Mesenteric fat pad (tissue), 1 donor: ENCODE measurements around the gene C1QA. TPM values are rescaled to one million over a fixed set of nuclear protein-coding genes. Genes with fewer than 3 reads are reported as not detected.
"Not testable (repeated sequence)": the region's sequence is repeated elsewhere in the genome, so short reads cannot be mapped to it uniquely, and the experiment has no call there.

Experiments
- DNase-seq: peaks from one replicate; pipeline ENCODE4 v3.0.0-alpha.2; 2020; ENCODE audit warnings: low spot score
- microRNA-seq: library from miRNA; unstranded; fragments of <30 nt; microRNA quantifications from one replicate; pipeline ENCODE4 v1.2.0, GENCODE V29; 2020; ENCODE audit warnings: borderline number of aligned reads
- total RNA-seq: library from RNA; stranded (reverse); fragmentation: NEBNext Ultra II Directional; extraction: Animal tissue kit (Norgen Biotek cat#: 25700); gene quantifications from one replicate; pipeline ENCODE4 v1.2.1, GENCODE V29; 2021
- donor health status: DM: yes; HTN: yes; CAD: no.

The C1QA gene
- total RNA-seq, 1 donor from 2014 or later: 347 TPM

DNA sequence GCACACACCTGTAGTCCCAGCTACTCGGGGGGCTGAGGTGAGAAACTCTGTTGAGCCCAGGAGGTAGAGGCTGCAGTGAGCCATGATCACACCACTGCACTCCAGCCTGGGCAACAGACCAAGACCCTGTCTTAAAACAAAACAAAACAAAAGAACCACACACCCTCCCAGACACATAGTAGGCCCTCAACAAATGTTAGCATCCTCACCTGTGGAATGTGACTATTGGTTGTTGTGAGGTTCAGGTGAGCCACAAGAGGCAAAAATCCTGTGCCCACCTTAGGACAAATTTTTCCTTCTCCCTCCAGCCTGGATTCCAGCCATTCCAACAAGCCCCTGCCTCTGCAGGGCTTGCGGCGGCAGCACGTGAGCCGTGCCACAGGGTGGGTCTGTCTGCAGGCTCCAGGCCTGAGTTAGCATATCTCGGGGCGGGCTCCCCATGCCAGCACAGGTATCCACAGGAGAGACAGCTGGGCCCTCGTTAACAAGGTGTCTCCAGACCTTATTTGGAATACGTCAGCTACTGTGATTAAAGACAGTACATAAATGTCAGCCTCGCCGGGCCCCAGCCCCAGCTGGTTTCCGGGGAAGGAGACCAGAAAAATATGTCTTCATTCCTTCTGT is 34.0 kb downstream of the C1QA start:
- DNase-seq: no peak

DNA sequence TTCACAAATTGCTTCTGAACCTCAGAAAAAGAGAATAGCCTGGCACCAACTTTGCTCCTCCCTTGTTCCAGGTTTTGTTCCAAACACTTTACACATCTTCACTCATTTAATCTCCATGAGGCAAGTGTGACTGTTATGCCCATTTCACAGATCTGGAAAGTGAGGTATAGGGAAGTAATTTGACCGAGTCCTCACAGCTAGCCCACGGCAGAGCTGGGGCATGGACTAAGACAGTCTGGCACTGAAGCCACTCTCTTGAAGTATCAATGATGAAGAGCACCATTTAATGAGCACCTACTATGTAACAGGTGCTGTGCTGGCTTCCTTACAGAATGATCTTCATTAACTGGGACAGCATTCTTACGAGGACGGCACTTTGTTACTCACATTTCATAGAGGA is 35.6 kb downstream of the C1QA start:
- no peak for DNase-seq

DNA sequence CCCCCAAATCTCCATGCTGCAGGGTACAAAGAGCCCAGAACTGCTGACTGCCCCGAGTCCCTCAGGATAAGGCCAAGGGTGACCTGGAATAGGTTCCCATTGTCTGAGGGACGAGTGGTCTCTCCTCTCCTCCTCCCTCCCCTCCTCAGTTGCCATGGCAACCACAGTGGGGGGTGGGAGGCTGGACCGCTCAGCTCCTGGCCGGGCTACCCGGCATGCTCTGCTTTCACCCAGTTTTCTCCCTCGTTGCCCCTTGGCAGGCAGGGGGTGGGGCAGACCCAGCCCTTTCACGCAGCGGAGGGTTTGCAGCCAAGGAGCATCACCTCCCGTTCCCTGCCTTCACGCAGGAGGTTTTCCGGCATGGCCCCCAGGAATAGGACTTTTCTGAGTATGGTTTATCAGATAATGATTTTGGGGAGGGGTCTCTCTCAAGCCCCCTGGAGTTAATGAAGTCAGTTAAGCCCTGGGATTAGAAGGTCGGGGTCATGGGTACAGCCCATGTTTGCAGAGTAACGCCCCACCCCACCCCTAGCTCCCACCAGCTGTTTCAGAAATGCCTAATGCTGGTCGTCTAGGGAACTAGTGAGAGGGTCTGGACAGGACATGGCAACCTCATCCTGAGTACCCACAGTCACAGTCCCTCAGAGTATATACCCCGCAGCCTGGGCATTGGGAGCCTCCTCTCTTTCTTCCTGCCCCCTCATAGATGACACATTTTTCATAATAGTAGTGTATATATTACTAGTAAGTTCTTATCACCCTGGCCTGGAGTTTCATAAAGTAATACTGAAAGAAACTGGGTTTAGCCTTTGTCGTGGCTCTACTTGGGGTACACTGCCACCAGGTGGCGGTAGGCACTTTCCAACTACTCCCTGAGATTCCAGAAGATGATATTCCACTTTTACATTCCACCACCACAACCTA is 37.3 kb downstream of the C1QA start:
- no peak for DNase-seq

DNA sequence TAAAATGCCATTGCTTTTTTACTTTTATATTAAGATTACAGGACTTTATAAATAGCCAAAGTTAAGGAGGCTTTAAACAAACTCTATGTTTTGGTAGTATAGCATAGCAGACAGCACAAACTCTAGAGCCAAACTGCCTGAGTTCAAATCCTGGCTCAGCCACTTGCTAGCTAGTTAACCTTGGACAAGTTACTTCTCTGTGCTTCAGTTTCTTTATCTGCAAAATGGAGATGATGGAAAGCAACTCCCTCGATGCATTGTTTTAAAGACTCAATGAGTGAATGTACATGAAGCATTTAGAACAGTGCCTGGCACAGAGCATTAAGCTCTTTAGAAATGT is 38.0 kb downstream of the C1QA start:
- DNase-seq: no peak

DNA sequence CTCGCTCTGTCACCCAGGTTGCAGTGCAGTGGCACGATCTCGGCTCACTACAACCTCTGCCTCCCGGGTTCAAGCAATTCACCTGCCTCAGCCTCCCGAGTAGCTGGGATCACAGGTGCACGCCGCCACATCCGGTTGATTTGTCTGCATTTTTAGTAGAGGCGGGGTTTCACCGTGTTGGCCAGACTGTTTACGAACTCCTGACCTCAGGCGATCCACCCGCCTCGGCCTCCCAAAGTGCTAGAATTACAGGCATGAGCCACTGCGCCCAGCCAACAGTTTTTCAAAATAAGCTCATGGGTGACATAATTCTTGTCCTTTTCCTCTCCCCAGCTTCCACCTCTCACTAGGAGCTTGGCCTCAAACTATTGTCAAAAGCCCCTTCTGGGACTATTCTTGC is 39.7 kb downstream of the C1QA start:
- not testable (repeated sequence) for DNase-seq

- no peak for DNase-seq
Observed at GRCh38 chr1:22676916-22677583, 40.6 kb downstream of the C1QA start.

DNA sequence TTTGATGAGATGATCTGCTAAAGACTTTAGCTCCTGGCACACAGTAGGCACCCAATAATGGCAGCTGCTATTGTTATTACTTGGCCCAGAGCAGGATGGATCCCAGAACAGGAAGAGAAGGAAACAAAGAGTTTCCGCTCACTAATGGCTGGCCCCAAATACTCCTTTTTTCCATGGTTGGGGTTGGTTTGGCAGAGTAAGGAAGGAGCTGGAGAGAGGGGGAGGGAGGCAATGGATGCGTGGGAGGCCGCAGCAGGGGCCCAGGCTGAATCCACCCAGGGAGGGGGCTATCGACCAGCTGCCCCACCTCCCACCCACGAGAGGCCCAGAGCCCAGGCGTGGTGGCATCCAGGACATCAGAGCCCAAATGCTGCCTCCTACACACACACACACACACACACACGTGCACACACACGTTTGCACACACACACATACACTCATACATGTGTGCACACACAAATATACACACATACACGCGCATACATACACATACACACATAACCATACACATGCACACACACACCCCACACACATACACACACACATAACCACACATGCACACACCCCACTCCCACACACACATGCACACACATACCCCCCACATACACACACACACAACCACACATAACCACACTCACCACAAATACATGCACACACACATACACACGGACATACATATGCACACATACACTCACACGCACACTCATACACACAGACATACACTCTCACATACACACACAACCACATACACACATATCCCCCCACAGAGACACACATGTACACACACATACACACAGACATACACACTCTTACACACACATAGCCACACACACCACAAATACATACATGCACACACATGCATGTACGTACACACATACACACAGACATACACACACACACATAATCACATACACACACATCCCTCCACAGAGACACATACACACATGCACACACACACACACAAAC is 41.8 kb downstream of the C1QA start:
- no peak for DNase-seq

GRCh38 chr1:22680726-22681125 is 44.3 kb downstream of the C1QA start:
- no peak for DNase-seq

- DNase-seq: no peak
Observed at GRCh38 chr1:22681556-22682276, 45.3 kb downstream of the C1QA start.

GRCh38 chr1:22683547-22683946 is 47.1 kb downstream of the C1QA start:
- DNase-seq: no peak

GRCh38 chr1:22685591-22686059 is 49.2 kb downstream of the C1QA start:
- no peak for DNase-seq

DNA sequence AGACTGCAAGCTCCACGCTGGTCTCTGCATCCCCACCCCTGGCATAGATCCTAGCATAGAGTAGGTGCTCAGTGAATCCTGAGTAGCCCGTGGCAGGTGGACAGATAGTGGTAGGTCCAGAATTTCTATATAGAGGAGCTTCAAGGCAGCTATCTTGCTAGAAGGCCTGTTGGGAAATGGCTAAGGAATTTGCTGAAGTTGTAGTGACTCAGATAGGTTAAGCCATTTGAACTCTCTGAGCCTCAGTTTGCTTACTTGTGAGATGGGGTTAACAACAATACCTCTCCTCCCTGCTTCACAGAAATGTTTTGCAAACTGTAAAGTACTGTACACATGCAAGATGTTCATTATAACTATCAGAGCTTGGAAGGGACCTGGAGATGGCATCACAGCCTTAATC is 50.8 kb downstream of the C1QA start:
- DNase-seq: no peak

DNA sequence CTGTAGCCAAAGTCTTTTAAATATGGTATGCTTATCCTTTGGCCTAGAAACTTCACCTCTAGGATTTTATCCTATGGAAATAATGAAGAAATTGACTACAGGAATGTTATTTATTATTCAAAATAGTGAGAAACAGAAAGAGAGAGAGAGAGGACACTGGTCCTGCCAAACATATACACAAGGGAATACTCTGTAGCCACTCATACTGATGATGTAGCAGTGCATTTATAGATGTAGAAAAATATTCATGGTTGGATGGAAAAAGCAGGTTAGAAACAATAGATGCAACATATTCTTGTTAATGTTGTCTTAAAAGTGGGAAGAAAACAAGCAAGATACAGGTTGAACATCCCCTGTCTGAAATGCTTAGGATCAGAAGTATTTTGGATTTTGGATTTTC is 52.0 kb downstream of the C1QA start:
- DNase-seq: no peak

Small RNA genes within 50 kb of the gene (microRNA-seq; reads per million reads assigned to microRNA genes)
- not detected for gene MIR6127

Other genes starting within 250 kb of the C1QA start
- gene ZBTB40, start 184.8 kb upstream of the C1QA start, total RNA-seq: 17.4 TPM
- not detected for gene EPHA8, start 73.1 kb upstream of the C1QA start, total RNA-seq
- gene C1QC, start 7.0 kb downstream of the C1QA start, total RNA-seq: 491 TPM
- 531 TPM for gene C1QB, start 16.6 kb downstream of the C1QA start, total RNA-seq
- gene EPHB2, start 74.2 kb downstream of the C1QA start, total RNA-seq: 5.7 TPM